Endodermal cell (in vitro differentiated cells): ENCODE results near the gene SCUBE1. TPM values are rescaled to one million over a fixed set of nuclear protein-coding genes. Genes with fewer than 3 reads are reported as not detected.

Experiments
- DNase-seq: peaks from one replicate; pipeline ENCODE4 v3.0.0-alpha.2; 2017
- H3K27ac ChIP-seq: 2 replicates; pipeline ENCODE4 v1.5.1; 2013; ENCODE audit warnings: mild to moderate bottlenecking, low read depth, low read length, moderate library complexity
- H3K27me3 ChIP-seq: 2 replicates; pipeline ENCODE4 v1.6.1; 2013; ENCODE audit warnings: mild to moderate bottlenecking, low read length, moderate library complexity; ENCODE audit not compliant: insufficient read depth, control insufficient read depth, poor library complexity, severe bottlenecking
- H3K36me3 ChIP-seq: 2 replicates; pipeline ENCODE4 v1.7.0; 2013; ENCODE audit warnings: mild to moderate bottlenecking, low read length, moderate library complexity; ENCODE audit not compliant: control insufficient read depth, insufficient read depth
- H3K4me1 ChIP-seq: one replicate; pipeline ENCODE4 v1.7.0; 2013; ENCODE audit warnings: low read length; ENCODE audit not compliant: control insufficient read depth, insufficient read depth
- H3K4me3 ChIP-seq: 2 replicates; pipeline ENCODE4 v1.5.1; 2013; ENCODE audit warnings: mild to moderate bottlenecking, low read length, moderate library complexity
- H3K9ac ChIP-seq: 2 replicates; pipeline ENCODE4 v1.6.1; 2013; ENCODE audit warnings: mild to moderate bottlenecking, low read length, moderate library complexity; ENCODE audit not compliant: poor library complexity, severe bottlenecking; ENCODE audit errors: extremely low read depth
- H3K9me3 ChIP-seq: 2 replicates; pipeline ENCODE4 v1.6.1; 2013; ENCODE audit warnings: mild to moderate bottlenecking, low read length, moderate library complexity; ENCODE audit not compliant: control insufficient read depth
- H3K27ac Mint-ChIP-seq: 2 replicates; pipeline ENCODE4 v1.8.0; 2020; ENCODE audit warnings: mixed read lengths
- H3K27me3 Mint-ChIP-seq: 2 replicates; pipeline ENCODE4 v1.8.0; 2021; ENCODE audit warnings: mild to moderate bottlenecking, mixed read lengths; ENCODE audit not compliant: insufficient read depth
- H3K36me3 Mint-ChIP-seq: 2 replicates; pipeline ENCODE4 v1.8.0; 2020; ENCODE audit warnings: low read depth, mixed read lengths
- H3K4me1 Mint-ChIP-seq: 2 replicates; pipeline ENCODE4 v1.8.0; 2020; ENCODE audit warnings: mixed read lengths
- H3K4me3 Mint-ChIP-seq: 2 replicates; pipeline ENCODE4 v1.8.0; 2020; ENCODE audit warnings: mild to moderate bottlenecking, moderate library complexity, mixed read lengths
- H3K9me3 Mint-ChIP-seq: 2 replicates; pipeline ENCODE4 v1.8.0; 2020; ENCODE audit warnings: mild to moderate bottlenecking, mixed read lengths
- WGBS, 2 experiments: methylation state at CpG; one replicate each; pipeline versions ENCODE4 v1.1.5 to v1.1.7; 2013; ENCODE audit warnings: missing lambda C conversion rate in 2 of 2, mixed read lengths in 1 of 2; ENCODE audit not compliant: insufficient coverage in 1 of 2, insufficient read length in 1 of 2; 5-methylcytosine and 5-hydroxymethylcytosine counted together
- total RNA-seq, 2 donors: library from RNA; stranded (reverse); fragmentation: NEBNext Ultra II Directional in 1 of 2; extraction: Animal tissue kit (Norgen Biotek cat#: 25700) in 1 of 2; gene quantifications; 2 replicates in 1 of 2; 3 replicates in 1 of 2; pipeline ENCODE4 v1.2.1, GENCODE V29; 2021
- TF ChIP-seq, protein P1 (sequence below): fragments of 200-600 bp; sonication (generic); conservative IDR thresholded peaks from 2 replicates; pipeline ENCODE4 v1.5.0; 2021; ENCODE audit warnings: antibody characterized with exemption, mild to moderate bottlenecking

SCUBE1 gene
- total RNA-seq, 2 donors from 2014 or later, result 0.13 to 0.95 TPM

DNA sequence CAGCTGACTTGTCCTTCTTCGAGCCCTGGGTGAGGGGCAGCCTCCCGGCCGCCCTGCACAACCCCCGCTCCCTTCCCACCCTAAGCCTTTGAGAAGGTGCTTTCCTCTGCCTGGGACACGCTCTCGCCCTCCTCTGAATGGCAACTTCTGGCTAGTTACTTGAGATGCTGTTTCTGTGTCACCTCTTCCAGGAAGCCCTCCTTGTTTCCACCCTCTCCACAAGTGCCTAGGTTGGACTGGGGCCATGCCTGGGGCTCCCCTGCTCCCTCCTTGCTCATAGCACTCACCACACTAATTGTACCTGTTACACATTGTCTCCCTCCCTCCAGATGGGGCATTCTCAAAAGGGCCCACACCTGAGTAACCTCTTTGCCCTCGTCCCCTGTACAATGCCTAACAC is 72.2 kb downstream of the SCUBE1 start:
- no peaks in the 10 kb centered on the region for H3K36me3 ChIP-seq
- no peaks in the 10 kb centered on the region for H3K27me3 ChIP-seq
- TF ChIP-seq, protein P1, sequence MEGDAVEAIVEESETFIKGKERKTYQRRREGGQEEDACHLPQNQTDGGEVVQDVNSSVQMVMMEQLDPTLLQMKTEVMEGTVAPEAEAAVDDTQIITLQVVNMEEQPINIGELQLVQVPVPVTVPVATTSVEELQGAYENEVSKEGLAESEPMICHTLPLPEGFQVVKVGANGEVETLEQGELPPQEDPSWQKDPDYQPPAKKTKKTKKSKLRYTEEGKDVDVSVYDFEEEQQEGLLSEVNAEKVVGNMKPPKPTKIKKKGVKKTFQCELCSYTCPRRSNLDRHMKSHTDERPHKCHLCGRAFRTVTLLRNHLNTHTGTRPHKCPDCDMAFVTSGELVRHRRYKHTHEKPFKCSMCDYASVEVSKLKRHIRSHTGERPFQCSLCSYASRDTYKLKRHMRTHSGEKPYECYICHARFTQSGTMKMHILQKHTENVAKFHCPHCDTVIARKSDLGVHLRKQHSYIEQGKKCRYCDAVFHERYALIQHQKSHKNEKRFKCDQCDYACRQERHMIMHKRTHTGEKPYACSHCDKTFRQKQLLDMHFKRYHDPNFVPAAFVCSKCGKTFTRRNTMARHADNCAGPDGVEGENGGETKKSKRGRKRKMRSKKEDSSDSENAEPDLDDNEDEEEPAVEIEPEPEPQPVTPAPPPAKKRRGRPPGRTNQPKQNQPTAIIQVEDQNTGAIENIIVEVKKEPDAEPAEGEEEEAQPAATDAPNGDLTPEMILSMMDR, result no peak
- WGBS, 2 experiments, result 86 to 92% methylated on average over 5 to 7 of the region's 7 CpGs
- Mint-ChIP-seq H3K4me1 (peaks cover 4% of the 10 kb centered on the region), H3K27me3 (peaks cover 3% of the 10 kb centered on the region), H3K27ac (no peak overlapping the region), H3K36me3 (no peaks in the 10 kb centered on the region), H3K4me3 (no peak overlapping the region), H3K9me3 (no peaks in the 10 kb centered on the region)
- no peaks in the 10 kb centered on the region for H3K9me3 ChIP-seq
- H3K4me1 ChIP-seq, result no peaks in the 10 kb centered on the region
- H3K9ac ChIP-seq, result no peak overlapping the region
- no peak for DNase-seq
- no peak overlapping the region for H3K4me3 ChIP-seq
- H3K27ac ChIP-seq, result no peak overlapping the region

DNA sequence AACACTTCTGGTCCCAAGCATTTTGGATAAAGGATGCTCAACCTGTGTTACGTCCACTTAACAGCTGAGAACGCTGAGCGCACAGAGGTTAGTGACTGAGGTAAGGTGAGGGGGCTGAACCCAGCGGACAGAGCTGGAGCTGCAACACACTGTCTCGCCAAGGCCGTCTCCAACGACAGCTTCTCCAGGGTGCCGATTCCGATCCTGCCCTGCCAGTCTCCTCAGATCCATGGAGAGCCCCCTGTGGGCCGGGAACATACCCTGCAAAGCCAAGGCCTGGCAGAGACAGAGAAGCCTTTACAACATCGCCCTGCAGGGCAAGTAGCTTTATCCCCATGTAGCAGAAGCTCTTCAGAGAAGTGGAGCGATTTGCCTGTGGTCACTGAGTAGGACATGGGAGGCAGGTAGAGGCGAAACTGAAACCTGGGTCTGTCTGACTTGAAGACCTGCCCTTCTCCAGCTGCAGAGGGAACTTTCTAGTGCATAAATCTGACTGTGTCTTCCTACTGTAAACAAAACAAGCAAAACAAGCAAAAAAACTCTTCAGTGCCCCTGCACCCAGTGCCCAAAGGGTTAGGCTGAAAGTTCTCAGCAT is 72.8 kb downstream of the SCUBE1 start:
- H3K4me1 ChIP-seq, result no peaks in the 10 kb centered on the region
- H3K36me3 ChIP-seq, result no peaks in the 10 kb centered on the region
- DNase-seq, result peak; percentile 95
- H3K9me3 ChIP-seq, result no peaks in the 10 kb centered on the region
- peaks cover 1% of the 10 kb centered on the region for H3K27me3 Mint-ChIP-seq
- H3K4me1 Mint-ChIP-seq, result no peaks in the 10 kb centered on the region
- H3K9me3 Mint-ChIP-seq, result no peaks in the 10 kb centered on the region
- H3K27me3 ChIP-seq, result no peaks in the 10 kb centered on the region
- 72 to 73% methylated on average over 13 of the region's 13 CpGs for WGBS, 2 experiments
- H3K27ac ChIP-seq, result no peak overlapping the region
- H3K36me3 Mint-ChIP-seq, result no peaks in the 10 kb centered on the region
- no peak overlapping the region for H3K27ac Mint-ChIP-seq
- H3K4me3 Mint-ChIP-seq, result no peak overlapping the region
- no peak overlapping the region for H3K9ac ChIP-seq
- TF ChIP-seq, protein P1, result peak; percentile 82
- H3K4me3 ChIP-seq, result no peak overlapping the region

DNA sequence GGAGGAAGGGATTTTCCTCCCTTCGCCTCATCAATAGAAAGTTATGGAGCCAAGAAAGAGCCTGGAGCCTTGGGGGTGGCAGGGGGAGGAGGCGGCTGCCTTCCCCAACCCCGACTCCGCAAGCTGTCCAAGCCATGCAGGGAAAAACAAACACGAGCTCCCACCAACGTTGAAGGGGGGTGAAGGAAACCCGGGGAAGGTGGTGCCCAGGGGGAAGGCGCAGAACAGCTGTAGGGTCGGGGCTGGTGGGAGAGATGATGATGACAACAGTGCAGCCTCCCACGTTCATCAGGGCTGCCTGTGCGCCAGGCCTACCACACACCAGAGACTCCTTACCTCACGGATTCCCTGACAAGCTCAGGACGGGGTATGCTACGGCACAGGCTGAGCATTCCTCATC is 73.5 kb downstream of the SCUBE1 start:
- Histone ChIP-seq H3K27me3 (no peaks in the 10 kb centered on the region), H3K4me1 (no peaks in the 10 kb centered on the region), H3K4me3 (no peak overlapping the region), H3K9me3 (no peaks in the 10 kb centered on the region), H3K36me3 (no peaks in the 10 kb centered on the region), H3K27ac (peak overlapping the region; percentile 91), H3K9ac (no peak overlapping the region)
- Mint-ChIP-seq H3K4me1 (no peaks in the 10 kb centered on the region), H3K36me3 (no peaks in the 10 kb centered on the region), H3K4me3 (no peak overlapping the region), H3K27ac (no peak overlapping the region), H3K27me3 (no peaks in the 10 kb centered on the region), H3K9me3 (no peaks in the 10 kb centered on the region)
- no peak for DNase-seq
- WGBS, 2 experiments, result 84 to 89% methylated on average over 9 to 14 of the region's 14 CpGs
- TF ChIP-seq, protein P1, result no peak
